Endothelial cell of umbilical vein (primary cell): ENCODE results near the gene TRIM62. TPM values are rescaled to one million over a fixed set of nuclear protein-coding genes. Genes with fewer than 3 reads are reported as not detected.

Experiments
- BruUV-seq: library from RNA; stranded (reverse); fragments of 400-500 nt; replicated peaks from 2 replicates; lab custom pipeline; 2021; lab: Mats Ljungman, UMichigan
- CTCF ChIA-PET: fragments of 300-600, 350-600 bp; sonication (Branson Sonifier 250); formaldehyde crosslinking; loops from one replicate; lab custom pipeline; 2021; ENCODE audit warnings: antibody characterized with exemption, inconsistent platforms; lab: Charles Lee
- POLR2A ChIA-PET: fragments of 300-600, 350-600 bp; sonication (Branson Sonifier 250); formaldehyde crosslinking; loops from one replicate; lab custom pipeline; 2021; ENCODE audit warnings: antibody characterized with exemption, inconsistent platforms; lab: Charles Lee
- DNase-seq: peaks from one replicate; pipeline ENCODE4 v3.0.0-alpha.2; 2011; ENCODE audit warnings: low read depth, low spot score
- FAIRE-seq: peaks from 2 replicates; lab custom pipeline; 2011; peaks lifted over from hg19 to GRCh38; lab: Jason Lieb, UNC
- H2AFZ ChIP-seq: 2 replicates; pipeline ENCODE4 v1.6.0; 2012; ENCODE audit warnings: low read depth, low read length, control low read depth, inconsistent platforms
- H3K27ac ChIP-seq: 2 replicates; pipeline ENCODE4 v1.5.1; 2011; ENCODE audit warnings: low read depth, mild to moderate bottlenecking, control low read depth, low read length, moderate library complexity; ENCODE audit not compliant: insufficient read depth
- H3K27me3 ChIP-seq, 2 experiments: 2 replicates each; pipeline versions ENCODE4 v1.6.0 to v1.6.1; 2011; ENCODE audit warnings: low read length in 2 of 2, mixed read lengths in 1 of 2; ENCODE audit not compliant: control insufficient read depth in 2 of 2, insufficient read depth in 2 of 2
- H3K36me3 ChIP-seq, 2 experiments: 2 replicates in 1 of 2; 3 replicates in 1 of 2; pipeline ENCODE4 v1.5.1; 2011; ENCODE audit warnings: low read length in 2 of 2, mild to moderate bottlenecking in 1 of 2, moderate library complexity in 1 of 2; ENCODE audit not compliant: control insufficient read depth in 2 of 2, insufficient read depth in 2 of 2; ENCODE audit errors: extremely low read depth in 1 of 2
- H3K4me1 ChIP-seq: 3 replicates; pipeline ENCODE4 v1.5.1; 2011; ENCODE audit warnings: mild to moderate bottlenecking, low read length; ENCODE audit not compliant: control insufficient read depth, insufficient read depth; ENCODE audit errors: extremely low read depth
- H3K4me2 ChIP-seq: 2 replicates; pipeline ENCODE4 v1.6.1; 2011; ENCODE audit warnings: low read length, control low read depth, mixed read lengths; ENCODE audit not compliant: insufficient read depth
- H3K4me3 ChIP-seq, 3 experiments: fragments of 200-600 bp in 1 of 3; sonication (generic), shearing (Covaris generic) in 1 of 3; replicated peaks in 1 of 3; 2 replicates each; pipeline ENCODE4 v1.5.1; 2011 to 2016; ENCODE audit warnings: control low read depth in 3 of 3, low read length in 3 of 3, mild to moderate bottlenecking in 2 of 3, inconsistent platforms in 1 of 3, low read depth in 1 of 3, moderate library complexity in 1 of 3; ENCODE audit not compliant: insufficient read depth in 1 of 3
- H3K79me2 ChIP-seq: 2 replicates; pipeline ENCODE4 v1.6.0; 2012; ENCODE audit warnings: low read length, inconsistent platforms; ENCODE audit not compliant: control insufficient read depth, insufficient read depth
- H3K9ac ChIP-seq: replicated peaks from 2 replicates; pipeline ENCODE3; 2011; ENCODE audit warnings: low read length, control low read depth; ENCODE audit not compliant: insufficient read depth; ENCODE audit errors: extremely low read depth
- H3K9me1 ChIP-seq: replicated peaks from 3 replicates; pipeline ENCODE4 v1.6.0; 2011; ENCODE audit warnings: mild to moderate bottlenecking, low read length; ENCODE audit not compliant: control insufficient read depth, insufficient read depth; ENCODE audit errors: extremely low read depth
- H3K9me3 ChIP-seq: replicated peaks from 2 replicates; pipeline ENCODE4 v1.5.1; 2012; ENCODE audit warnings: low read length, inconsistent platforms; ENCODE audit not compliant: control insufficient read depth, insufficient read depth
- H4K20me1 ChIP-seq: replicated peaks from 2 replicates; pipeline ENCODE3; 2011; ENCODE audit warnings: mild to moderate bottlenecking, low read length; ENCODE audit not compliant: control insufficient read depth, insufficient read depth; ENCODE audit errors: extremely low read depth
- CTCF ChIP-seq, 2 donors: IDR thresholded peaks; 1 replicate in 1 of 2; 2 replicates in 1 of 2; pipeline ENCODE4 v1.5.1; 2011; ENCODE audit warnings: low read length in 2 of 2, mild to moderate bottlenecking in 2 of 2, moderate library complexity in 2 of 2, control low read depth in 1 of 2, inconsistent platforms in 1 of 2, low read depth in 1 of 2; ENCODE audit not compliant: insufficient read depth in 1 of 2; ENCODE audit errors: extremely low read depth in 1 of 2
- EZH2 ChIP-seq: IDR thresholded peaks from 2 replicates; pipeline ENCODE4 v1.6.1; 2012; ENCODE audit warnings: borderline replicate concordance, low read depth, mild to moderate bottlenecking, moderate library complexity, low read length, inconsistent platforms; ENCODE audit not compliant: severe bottlenecking
- FOS ChIP-seq: IDR thresholded peaks from 2 replicates; pipeline ENCODE4 v1.6.1; 2011; ENCODE audit warnings: mild to moderate bottlenecking, low read length, moderate library complexity, borderline replicate concordance; ENCODE audit not compliant: insufficient read depth
- GATA2 ChIP-seq: IDR thresholded peaks from 2 replicates; pipeline ENCODE4 v1.7.0; 2011; ENCODE audit warnings: low read depth, mild to moderate bottlenecking, moderate library complexity, mixed read lengths, low read length; ENCODE audit not compliant: insufficient read length, insufficient read depth
- JUN ChIP-seq: IDR thresholded peaks from 2 replicates; pipeline ENCODE4 v1.6.1; 2011; ENCODE audit warnings: borderline replicate concordance, low read depth; ENCODE audit not compliant: insufficient read length, insufficient read depth
- MAX ChIP-seq: IDR thresholded peaks from 2 replicates; pipeline ENCODE4 v1.6.1; 2011; ENCODE audit not compliant: insufficient read depth, insufficient read length
- MYC ChIP-seq: IDR thresholded peaks from one replicate; pipeline ENCODE4 v1.6.1; 2011; ENCODE audit warnings: mild to moderate bottlenecking, low read depth, low read length
- POLR2A ChIP-seq: IDR thresholded peaks from 2 replicates; pipeline ENCODE4 v1.6.1; 2012; ENCODE audit warnings: low read depth, mild to moderate bottlenecking, control low read depth, low read length
- POLR2AphosphoS5 ChIP-seq: IDR thresholded peaks from 2 replicates; pipeline ENCODE4 v1.6.1; 2012; ENCODE audit warnings: low read depth, mild to moderate bottlenecking, control low read depth, low read length, moderate library complexity; ENCODE audit not compliant: insufficient read depth
- dilution Hi-C: fragments of 300-500 bp; cut with MboI; formaldehyde crosslinking; loops from one replicate; pipeline ENCODE4 v1.15.0; 2019; ENCODE audit warnings: low sequenced_read_pairs; ENCODE audit not compliant: extremely low pct_ligation_motif_present
- intact Hi-C: fragments of 100-400 bp; cut with micrococcal nuclease; formaldehyde crosslinking; loops from one replicate; pipeline ENCODE4 v1.10.0; 2022
- polyA plus RNA-seq, 4 experiments: library from polyadenylated mRNA; depleted of rRNA in 3 of 4; stranded (reverse) in 3 of 4; unstranded in 1 of 4; fragments of >200 nt; gene quantifications; 2 replicates each; pipeline versions ENCODE4 v1.2.1 to v1.2.3, GENCODE V29; 2011 to 2012; ENCODE audit warnings: missing spikeins in 1 of 4
- total RNA-seq: library from RNA; stranded (reverse); gene quantifications from 2 replicates; pipeline ENCODE4 v1.2.3, GENCODE V29; 2021

Gene TRIM62
- total and polyA plus RNA-seq, 2 donors (not counting 3 experiments of a cell fraction or from before 2014, with no cell fraction given): 8.3 to 9.3 TPM

- H3K79me2 ChIP-seq: no peaks in the 10 kb centered on the region
- no peak overlapping the region for H2AFZ ChIP-seq
- no peak overlapping the region for H3K4me3 ChIP-seq
- H3K36me3 ChIP-seq: no peaks in the 10 kb centered on the region
- H3K9me3 ChIP-seq: no peaks in the 10 kb centered on the region
- intact Hi-C loops (no loop called here), dilution Hi-C loops (no loop called here)
- H3K9me1 ChIP-seq: no peaks in the 10 kb centered on the region
- DNase-seq (no peak), FAIRE-seq (no peak)
- no peaks in the 10 kb centered on the region for H3K4me1 ChIP-seq
- TF ChIP-seq EZH2 (no peak), JUN (no peak), CTCF (IDR thresholded peaks at IDR 0.05; ENCODE audit: extremely low read depth in 1 of 2, insufficient read depth in 1 of 2, low read depth in 1 of 2, low read length in 2 of 2) (no peak), POLR2AphosphoS5 (no peak), MAX (no peak), MYC (no peak), FOS (no peak), POLR2A (no peak), GATA2 (no peak)
- no peaks in the 10 kb centered on the region for H4K20me1 ChIP-seq
- BruUV-seq: no TSS peak
- CTCF ChIA-PET: no interaction called here
- H3K27ac ChIP-seq: no peak overlapping the region
- no peak overlapping the region for H3K4me2 ChIP-seq
- POLR2A ChIA-PET: no interaction called here
- peaks cover 2% of the 10 kb centered on the region in 2 experiments for H3K27me3 ChIP-seq
- H3K9ac ChIP-seq: no peak overlapping the region
Measured at GRCh38 chr1:33120436-33121231, 61.2 kb downstream of the TRIM62 start.
